GM19193 (cell line): ENCODE data around the gene JAZF1.

Source experiments
- POLR2A ChIP-seq: IDR thresholded peaks from 4 replicates; pipeline ENCODE4 v1.6.1; 2011; ENCODE audit not compliant: insufficient read depth, insufficient read length; ENCODE audit errors: extremely low read depth

The JAZF1 gene

DNA sequence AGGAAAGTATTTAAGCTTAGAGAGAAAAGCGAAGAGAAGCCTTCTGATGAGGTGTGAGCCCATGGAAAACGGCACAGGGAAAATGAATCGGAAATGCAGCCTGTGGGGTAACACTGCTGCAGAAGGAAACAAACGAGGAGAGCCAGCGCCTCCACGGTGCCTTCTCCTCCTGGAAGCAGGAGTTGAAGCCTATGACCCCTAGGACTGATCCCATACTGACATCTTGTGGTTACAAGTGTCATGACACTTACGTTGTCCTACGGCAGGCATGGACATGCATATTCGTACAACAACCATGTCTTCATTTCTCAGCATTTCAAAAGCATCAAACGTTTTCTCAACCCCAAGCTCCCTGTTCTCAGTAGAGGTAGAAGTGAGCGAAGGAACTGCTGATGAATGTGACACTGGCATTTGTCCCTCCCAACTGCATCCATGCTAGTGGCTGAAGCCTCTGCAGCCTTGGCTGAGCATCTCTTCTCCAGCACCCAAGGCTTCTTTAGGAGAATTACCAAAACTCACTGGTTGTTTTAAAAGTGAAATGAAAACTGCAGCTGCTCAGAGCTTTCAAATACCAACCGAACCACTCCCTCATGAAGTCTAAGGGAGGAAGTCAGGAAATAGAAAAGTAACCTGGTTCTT lies 160.2 kb downstream of the JAZF1 start:
- no peak for TF ChIP-seq POLR2A

GRCh38 chr7:28018856-28019465 lies 161.6 kb downstream of the JAZF1 start:
- no peak for TF ChIP-seq POLR2A

DNA sequence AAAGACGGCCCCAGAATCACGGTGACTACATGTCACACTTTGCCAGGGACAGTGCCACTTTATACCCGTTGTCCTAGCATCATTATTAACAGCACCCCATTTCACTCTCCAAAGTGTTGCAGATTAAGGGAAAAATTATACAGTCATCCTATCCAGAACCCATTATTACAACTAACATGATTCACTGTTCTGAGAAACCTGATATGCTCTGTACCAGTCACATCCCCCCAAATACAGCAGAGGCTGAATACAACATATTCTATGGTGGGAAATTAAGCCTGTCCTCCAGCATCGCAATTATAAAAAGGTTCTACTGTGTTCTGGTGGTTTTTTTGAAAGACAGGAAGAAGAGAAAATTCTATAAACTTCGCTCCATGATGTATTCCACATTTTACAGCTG lies 162.1 kb downstream of the JAZF1 start:
- TF ChIP-seq POLR2A = no peak

GRCh38 chr7:28018020-28018419 lies 162.6 kb downstream of the JAZF1 start:
- TF ChIP-seq POLR2A = no peak

DNA sequence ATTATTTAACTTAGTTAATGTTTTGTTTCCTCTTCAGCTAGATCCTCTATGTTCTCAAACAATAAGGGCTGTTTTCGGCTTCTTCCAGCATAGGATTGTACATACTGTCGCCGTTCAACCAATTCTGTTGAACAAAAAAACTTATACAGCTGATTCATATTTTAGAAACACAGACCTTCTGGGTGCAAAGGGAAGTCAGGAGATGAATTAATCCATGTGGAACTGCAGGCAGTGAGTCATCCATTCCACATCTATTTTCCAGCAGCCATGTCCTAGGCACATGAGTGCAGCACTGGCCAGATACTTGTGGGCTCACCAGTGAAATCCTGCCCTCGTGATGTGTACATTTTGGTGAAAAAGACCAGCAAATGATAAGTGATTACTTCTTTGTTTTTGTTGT lies 163.2 kb downstream of the JAZF1 start:
- TF ChIP-seq POLR2A = no peak

DNA sequence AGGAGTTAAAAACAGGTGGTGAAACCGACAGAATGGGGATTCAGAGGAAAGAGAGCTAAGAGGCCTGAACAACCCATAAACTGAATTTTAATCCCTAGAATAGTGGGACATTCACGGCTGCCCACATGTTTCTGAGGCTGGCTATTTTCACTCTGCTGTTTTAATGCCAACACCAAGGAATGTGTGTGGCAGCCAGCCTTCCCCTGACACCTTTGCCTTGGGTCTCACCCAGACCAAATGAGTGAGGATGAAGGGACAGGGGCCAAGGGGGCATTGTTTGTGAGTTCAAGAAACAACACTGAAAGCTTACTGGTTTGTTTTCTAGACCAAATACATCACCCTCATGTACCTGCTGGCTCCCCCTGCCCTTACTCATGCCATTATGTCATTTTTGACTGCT lies 164.3 kb downstream of the JAZF1 start:
- no peak for TF ChIP-seq POLR2A

GRCh38 chr7:28015169-28015568 lies 165.4 kb downstream of the JAZF1 start:
- no peak for TF ChIP-seq POLR2A

DNA sequence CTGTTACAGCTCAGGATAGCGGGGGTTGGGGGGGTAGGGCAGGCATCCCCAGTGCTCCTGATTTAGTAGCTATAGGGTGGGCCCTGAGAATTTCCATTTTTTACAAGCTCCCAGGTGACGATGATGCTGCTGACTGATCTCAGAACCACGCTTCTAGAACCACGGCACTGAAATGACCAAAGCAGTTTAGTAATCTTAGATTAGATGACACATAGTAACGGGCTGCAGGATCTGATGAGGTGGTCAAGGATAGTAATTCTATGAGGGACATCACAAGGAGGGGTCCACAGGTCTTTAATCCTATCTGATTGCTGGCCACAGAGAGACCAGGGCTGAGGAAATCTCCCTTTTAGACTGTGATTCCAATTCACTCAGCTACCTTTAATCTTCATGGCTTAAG lies 167.2 kb downstream of the JAZF1 start:
- no peak for TF ChIP-seq POLR2A

- TF ChIP-seq POLR2A = no peak
These were observed 167.6 kb downstream of the JAZF1 start for GRCh38 chr7:28013019-28013418.

- no peak for TF ChIP-seq POLR2A
These were observed 171.7 kb downstream of the JAZF1 start for GRCh38 chr7:28008911-28009310.

DNA sequence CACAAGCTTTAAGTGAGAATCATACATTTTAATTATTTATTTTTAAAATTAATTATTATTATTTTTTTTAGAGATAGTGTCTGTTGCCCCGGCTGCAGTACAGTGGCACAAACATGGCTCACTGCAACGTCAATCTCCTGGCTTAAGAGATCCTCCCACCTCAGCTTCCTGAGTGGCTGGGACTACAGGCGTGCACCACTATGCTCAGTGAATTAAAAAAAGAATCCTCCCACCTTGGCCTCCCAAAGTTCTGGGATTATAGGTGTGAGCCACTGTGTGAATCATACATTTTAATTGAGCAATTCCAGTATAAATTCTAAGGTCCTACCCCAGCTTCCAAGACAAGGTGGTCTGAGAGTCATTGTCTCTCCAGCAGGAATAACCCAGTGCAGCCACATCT lies 172.4 kb downstream of the JAZF1 start:
- TF ChIP-seq POLR2A = no peak

- TF ChIP-seq POLR2A = no peak
These were observed 174.1 kb downstream of the JAZF1 start for GRCh38 chr7:28006491-28006890.

DNA sequence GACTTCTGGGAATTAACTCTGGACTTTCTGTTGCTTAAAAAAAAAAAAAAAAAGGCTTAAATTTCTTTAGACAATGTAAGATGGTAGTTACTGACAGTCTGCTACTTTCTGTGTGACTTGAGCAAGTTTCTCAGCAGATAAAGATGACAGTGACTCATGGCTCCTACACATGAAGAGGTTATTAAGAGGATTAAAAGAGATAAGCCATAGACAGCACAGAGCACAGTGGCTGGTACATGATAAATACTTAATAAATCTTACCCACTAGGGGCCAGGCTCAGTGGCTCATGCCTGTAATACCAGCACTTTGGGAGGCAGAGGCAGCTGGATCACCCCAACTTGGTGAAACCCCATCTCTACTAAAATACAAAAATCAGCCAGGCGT lies 174.8 kb downstream of the JAZF1 start:
- no peak for TF ChIP-seq POLR2A

DNA sequence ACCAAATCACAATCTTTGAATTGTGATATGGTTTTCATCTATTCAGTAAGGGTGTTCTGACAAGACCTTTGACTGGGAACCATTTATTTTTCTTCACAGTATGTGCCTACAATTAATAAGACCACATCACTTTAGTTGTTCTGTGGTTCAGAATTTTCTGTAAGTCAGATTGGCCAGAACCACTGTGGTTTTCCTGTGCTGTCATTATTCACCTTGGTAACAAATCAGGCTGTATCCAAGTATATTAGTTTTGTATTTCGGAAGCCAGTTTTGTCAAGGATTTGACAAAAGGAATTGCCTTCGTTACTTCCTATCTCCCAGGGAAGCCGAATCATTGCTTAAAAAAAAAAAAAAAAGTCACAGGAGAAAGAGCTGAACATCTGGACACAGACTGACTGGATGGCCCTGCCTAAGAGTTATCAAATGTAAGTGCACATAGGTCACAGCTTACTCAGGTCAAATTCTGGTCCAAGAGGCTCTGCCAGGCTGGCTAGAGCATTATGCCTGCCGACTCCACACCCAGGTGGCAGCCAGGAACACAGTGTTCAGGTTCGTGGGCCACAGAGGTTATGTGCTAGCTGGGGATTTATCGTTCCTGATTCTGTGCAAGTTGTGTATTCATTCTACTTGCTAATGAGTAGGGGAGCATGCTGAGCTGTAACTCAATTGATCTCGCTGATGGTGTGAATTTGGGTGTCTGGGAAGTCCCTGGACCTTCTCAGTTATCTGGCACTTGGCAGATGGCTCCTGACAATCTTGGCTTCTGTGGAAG lies 175.3 kb downstream of the JAZF1 start:
- TF ChIP-seq POLR2A = no peak

DNA sequence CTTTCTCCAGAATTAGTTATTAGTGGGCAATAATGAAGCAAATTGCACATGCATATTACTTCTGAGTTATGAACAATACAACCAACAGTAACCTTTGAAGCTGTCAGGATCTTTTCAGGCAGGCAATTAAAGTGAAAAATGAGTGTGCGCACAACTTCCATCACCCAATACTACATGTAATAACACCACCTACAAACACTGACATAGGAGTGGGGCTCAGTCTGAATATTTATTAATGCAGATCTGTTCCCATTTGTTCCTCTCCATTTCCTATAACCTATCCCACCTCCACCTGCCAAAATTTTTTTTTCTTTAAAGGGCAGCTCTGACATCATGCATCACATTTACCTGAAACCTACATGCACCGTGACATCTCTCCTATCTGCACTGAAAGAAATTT lies 177.2 kb downstream of the JAZF1 start:
- TF ChIP-seq POLR2A = no peak

- no peak for TF ChIP-seq POLR2A
These were observed 178.0 kb downstream of the JAZF1 start for GRCh38 chr7:28002638-28003037.
